Neutrophil (primary cell): ENCODE measurements around the gene YWHAE.
"Not testable (repeated sequence)": the region's sequence is repeated elsewhere in the genome, so short reads cannot be mapped to it uniquely, and the experiment has no call there.

Experiments
- H3K27ac ChIP-seq: fragments of 200-600 bp; sonication (generic); 2 replicates; pipeline ENCODE4 v1.5.1; 2016; ENCODE audit warnings: mild to moderate bottlenecking, moderate library complexity
- H3K27me3 ChIP-seq: fragments of 200-600 bp; sonication (generic); 2 replicates; pipeline ENCODE4 v1.6.0; 2016; ENCODE audit warnings: mild to moderate bottlenecking
- H3K36me3 ChIP-seq: fragments of 200-600 bp; sonication (generic); 2 replicates; pipeline ENCODE4 v1.5.1; 2017
- H3K4me1 ChIP-seq, 2 experiments: fragments of 200-600 bp in 1 of 2; sonication (generic) in 1 of 2; 1 replicate in 1 of 2; 2 replicates in 1 of 2; pipeline versions ENCODE4 v1.5.1 to v1.6.1; 2013 to 2016; ENCODE audit warnings: low read depth in 1 of 2, low read length in 1 of 2, mild to moderate bottlenecking in 1 of 2, moderate library complexity in 1 of 2; ENCODE audit not compliant: control insufficient read depth in 1 of 2, insufficient read depth in 1 of 2
- H3K4me3 ChIP-seq, 2 experiments: fragments of 200-600 bp in 1 of 2; sonication (generic) in 1 of 2; 1 replicate in 1 of 2; 2 replicates in 1 of 2; pipeline ENCODE4 v1.5.1; 2013 to 2016; ENCODE audit warnings: low read depth in 1 of 2, low read length in 1 of 2, mild to moderate bottlenecking in 1 of 2, moderate library complexity in 1 of 2
- H3K9me3 ChIP-seq: fragments of 200-600 bp; sonication (generic); 2 replicates; pipeline ENCODE4 v1.5.1; 2016
- TF ChIP-seq, protein P1 (sequence below): fragments of 200-600 bp; sonication (generic); IDR thresholded peaks from 2 replicates; pipeline ENCODE4 v1.5.1; 2016; ENCODE audit warnings: antibody characterized with exemption

The YWHAE gene

DNA sequence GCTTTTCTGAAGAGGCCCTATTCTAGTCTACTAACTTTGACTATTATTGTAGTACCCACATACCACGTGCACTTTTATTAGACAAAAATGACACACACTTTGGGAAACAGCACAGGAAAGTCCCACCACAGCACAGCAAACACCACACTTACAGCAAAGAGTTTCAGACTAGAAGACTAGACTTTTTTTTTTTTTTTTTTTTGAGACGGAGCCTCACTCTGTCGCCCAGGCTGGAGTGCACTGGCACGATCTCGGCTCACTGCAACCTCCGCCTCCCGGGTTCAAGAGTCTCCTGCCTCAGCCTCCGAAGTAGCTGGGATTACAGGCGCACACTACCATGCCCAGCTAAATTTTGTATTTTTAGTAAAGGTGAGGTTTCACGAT lies 20.1 kb downstream of the YWHAE start:
- Histone ChIP-seq H3K4me3 (no peak overlapping the region), H3K27ac (no peak overlapping the region), H3K4me1 (no peaks in the 10 kb centered on the region), H3K27me3 (no peaks in the 10 kb centered on the region), H3K9me3 (no peaks in the 10 kb centered on the region), H3K36me3 (no peaks in the 10 kb centered on the region)
- TF ChIP-seq, protein P1, sequence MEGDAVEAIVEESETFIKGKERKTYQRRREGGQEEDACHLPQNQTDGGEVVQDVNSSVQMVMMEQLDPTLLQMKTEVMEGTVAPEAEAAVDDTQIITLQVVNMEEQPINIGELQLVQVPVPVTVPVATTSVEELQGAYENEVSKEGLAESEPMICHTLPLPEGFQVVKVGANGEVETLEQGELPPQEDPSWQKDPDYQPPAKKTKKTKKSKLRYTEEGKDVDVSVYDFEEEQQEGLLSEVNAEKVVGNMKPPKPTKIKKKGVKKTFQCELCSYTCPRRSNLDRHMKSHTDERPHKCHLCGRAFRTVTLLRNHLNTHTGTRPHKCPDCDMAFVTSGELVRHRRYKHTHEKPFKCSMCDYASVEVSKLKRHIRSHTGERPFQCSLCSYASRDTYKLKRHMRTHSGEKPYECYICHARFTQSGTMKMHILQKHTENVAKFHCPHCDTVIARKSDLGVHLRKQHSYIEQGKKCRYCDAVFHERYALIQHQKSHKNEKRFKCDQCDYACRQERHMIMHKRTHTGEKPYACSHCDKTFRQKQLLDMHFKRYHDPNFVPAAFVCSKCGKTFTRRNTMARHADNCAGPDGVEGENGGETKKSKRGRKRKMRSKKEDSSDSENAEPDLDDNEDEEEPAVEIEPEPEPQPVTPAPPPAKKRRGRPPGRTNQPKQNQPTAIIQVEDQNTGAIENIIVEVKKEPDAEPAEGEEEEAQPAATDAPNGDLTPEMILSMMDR = no peak

DNA sequence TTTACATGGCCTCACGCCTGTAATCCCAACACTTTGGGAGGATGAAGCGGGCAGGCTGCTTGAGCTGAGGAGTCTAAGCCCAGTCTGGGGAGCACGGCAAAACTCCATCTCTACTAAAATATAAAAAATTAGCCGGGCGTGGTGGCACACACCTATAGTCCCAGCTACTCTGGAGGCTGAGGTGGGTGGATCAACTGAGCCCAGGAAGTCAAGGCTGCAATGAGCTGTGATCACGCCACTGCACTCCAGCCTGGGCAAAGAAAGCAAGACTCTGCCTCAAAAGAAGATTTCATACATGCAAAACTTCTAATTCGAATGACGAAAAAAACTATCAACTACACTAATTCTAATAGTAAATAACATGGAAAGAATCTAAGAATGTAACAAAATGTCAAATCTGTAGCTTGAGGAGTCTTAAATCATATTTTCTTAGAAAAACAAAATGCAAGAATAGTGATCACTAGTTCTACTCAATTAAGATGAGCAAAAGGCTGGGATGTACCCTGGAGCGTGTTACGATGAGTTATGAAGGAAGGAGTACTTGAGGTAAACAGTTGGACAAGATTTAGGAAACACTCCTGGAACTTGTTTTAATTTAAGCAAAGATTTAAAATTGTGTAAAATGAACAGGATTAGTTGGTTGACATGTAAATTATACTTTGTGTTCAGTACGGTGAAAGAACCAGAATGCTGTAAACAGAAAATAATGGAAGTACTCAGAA lies 20.7 kb downstream of the YWHAE start:
- TF ChIP-seq, protein P1 = no peak
- no peaks in the 10 kb centered on the region for H3K36me3 ChIP-seq
- no peak overlapping the region for H3K27ac ChIP-seq
- H3K9me3 ChIP-seq = no peaks in the 10 kb centered on the region
- H3K4me1 ChIP-seq = no peaks in the 10 kb centered on the region
- H3K27me3 ChIP-seq = no peaks in the 10 kb centered on the region
- H3K4me3 ChIP-seq = no peak overlapping the region

DNA sequence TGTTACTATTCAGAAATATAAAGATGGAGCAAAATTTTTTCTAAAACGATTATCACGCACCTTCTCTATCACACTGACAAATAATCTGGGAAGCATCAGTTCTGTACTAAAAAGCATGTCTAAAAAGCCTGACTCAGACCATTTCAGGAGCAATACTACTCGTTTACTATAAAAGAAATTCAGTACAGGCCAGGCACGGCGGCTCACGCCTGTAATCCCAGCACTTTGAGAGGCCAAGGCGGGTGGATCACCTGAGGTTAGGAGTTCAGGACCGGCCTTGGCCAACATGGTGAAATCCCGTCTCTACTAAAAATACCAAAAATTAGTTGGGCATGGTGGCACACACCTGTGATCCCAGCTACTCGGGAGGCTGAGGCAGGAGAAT lies 21.6 kb downstream of the YWHAE start:
- H3K36me3 ChIP-seq, H3K4me1 ChIP-seq, H3K9me3 ChIP-seq, H3K4me3 ChIP-seq, H3K27me3 ChIP-seq, H3K27ac ChIP-seq: not testable (repeated sequence)

DNA sequence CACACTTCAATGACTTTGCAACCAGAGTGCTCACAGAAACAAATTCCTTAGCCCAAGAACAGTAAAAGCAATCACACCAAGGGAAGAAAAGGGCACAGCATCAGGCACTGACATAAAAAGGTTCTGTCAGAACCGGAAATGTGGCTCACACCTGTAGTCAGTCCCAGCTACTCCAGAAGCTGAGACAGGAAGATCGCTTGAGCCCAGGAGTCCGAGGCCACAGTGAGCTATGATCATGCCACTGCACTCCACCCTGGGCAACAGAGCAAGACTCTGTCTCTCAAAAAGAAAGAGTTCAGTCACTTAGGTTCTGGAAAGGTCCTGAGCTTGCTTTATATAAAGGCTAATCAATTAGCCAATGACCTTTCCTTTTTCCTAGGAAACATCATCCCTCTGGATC lies 22.7 kb downstream of the YWHAE start:
- Histone ChIP-seq H3K27ac (no peak overlapping the region), H3K4me1 (no peaks in the 10 kb centered on the region)

DNA sequence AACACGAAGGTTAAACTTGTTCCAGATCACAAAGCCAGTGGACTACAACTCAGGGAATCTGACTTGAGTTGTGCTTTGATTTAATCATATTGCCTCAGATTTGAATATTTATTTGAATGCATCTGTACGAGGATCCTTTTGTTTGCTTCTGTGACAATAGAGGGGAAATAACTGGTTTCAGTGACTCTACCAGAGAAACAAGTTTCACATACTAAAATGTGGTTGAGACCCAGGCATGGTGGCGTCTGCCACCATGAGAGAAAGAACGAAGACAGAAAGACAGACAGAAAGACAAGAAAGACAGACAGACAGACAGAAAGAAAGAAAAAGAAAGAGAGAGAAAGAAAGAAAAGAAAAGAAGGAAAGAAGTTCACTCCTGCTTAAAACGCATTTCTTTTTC lies 24.0 kb downstream of the YWHAE start:
- Histone ChIP-seq H3K27me3 (no peaks in the 10 kb centered on the region), H3K36me3 (peaks cover 4% of the 10 kb centered on the region), H3K9me3 (no peaks in the 10 kb centered on the region), H3K4me1 (no peaks in the 10 kb centered on the region), H3K27ac (no peak overlapping the region), H3K4me3 (no peak overlapping the region)
- TF ChIP-seq, protein P1 = no peak

More for the DNA sequence above, 22.7 kb downstream of the YWHAE start:
- no peak overlapping the region for H3K4me3 ChIP-seq
- TF ChIP-seq, protein P1 = no peak
- no peaks in the 10 kb centered on the region for H3K27me3 ChIP-seq
- H3K36me3 ChIP-seq = peaks cover 4% of the 10 kb centered on the region
- H3K9me3 ChIP-seq = no peaks in the 10 kb centered on the region

DNA sequence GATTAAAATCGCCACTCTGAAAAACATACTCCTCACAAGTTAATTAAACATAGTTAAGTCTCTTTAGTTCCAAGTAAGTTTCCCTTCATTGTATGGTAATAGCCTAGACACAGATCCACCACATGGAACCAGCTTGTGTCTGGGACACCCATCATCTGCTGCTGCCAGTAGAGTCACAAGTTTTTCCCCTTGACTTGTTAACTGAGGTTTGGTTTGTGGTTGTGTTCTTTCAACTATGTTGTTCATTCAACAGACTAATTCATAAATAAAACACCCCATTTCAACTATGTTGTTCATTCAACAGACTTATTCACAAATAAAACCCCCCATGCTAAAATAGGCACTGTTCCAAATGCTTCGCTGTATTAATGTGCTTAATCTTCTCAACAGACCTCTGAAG lies 24.4 kb downstream of the YWHAE start:
- Histone ChIP-seq H3K27me3 (no peaks in the 10 kb centered on the region), H3K36me3 (peaks cover 4% of the 10 kb centered on the region)

More for the DNA sequence above, 24.4 kb downstream of the YWHAE start:
- Histone ChIP-seq H3K4me1 (no peaks in the 10 kb centered on the region), H3K9me3 (no peaks in the 10 kb centered on the region), H3K4me3 (no peak overlapping the region), H3K27ac (no peak overlapping the region)
- TF ChIP-seq, protein P1 = no peak
